A673 (cell line): Measurements from ENCODE around the gene ACTN2. TPM values are rescaled to one million over a fixed set of nuclear protein-coding genes. Genes with fewer than 3 reads are reported as not detected.

ENCODE experiments used
- BruUV-seq: library from RNA; stranded (reverse); fragments of 400-500 nt; replicated peaks from 2 replicates; lab custom pipeline; 2021; lab: Mats Ljungman, UMichigan
- CTCF ChIA-PET: fragments of 300-600 bp; sonication (Branson Sonifier 250); formaldehyde crosslinking; loops from one replicate; lab custom pipeline; 2022; ENCODE audit warnings: antibody characterized with exemption; lab: Charles Lee
- POLR2A ChIA-PET: fragments of 300-600 bp; sonication (Branson Sonifier 250); formaldehyde crosslinking; loops from one replicate; lab custom pipeline; 2022; ENCODE audit warnings: antibody characterized with exemption; ENCODE audit not compliant: low non-redundant PET; lab: Charles Lee
- DNase-seq: peaks from one replicate; pipeline ENCODE4 v3.0.0-alpha.2; 2015; ENCODE audit warnings: low spot score
- H3K27ac ChIP-seq: fragments of 200-600 bp; sonication (generic); 2 replicates; pipeline ENCODE4 v1.5.1; 2016; ENCODE audit warnings: mixed run types, low read depth, mild to moderate bottlenecking, mixed read lengths, antibody characterized with exemption, low read length; ENCODE audit not compliant: poor library complexity, severe bottlenecking
- H3K27me3 ChIP-seq: fragments of 200-600 bp; sonication (generic); replicated peaks from 2 replicates; pipeline ENCODE4 v1.6.1; 2017; ENCODE audit warnings: mixed run types, low read depth, mild to moderate bottlenecking, mixed read lengths, antibody characterized with exemption, low read length; ENCODE audit not compliant: insufficient read depth, poor library complexity
- H3K36me3 ChIP-seq: fragments of 200-600 bp; sonication (generic); 2 replicates; pipeline ENCODE4 v1.6.1; 2016; ENCODE audit warnings: mixed run types, mild to moderate bottlenecking, mixed read lengths, antibody characterized with exemption, low read length; ENCODE audit not compliant: insufficient read depth, poor library complexity, severe bottlenecking
- H3K4me1 ChIP-seq: fragments of 200-600 bp; sonication (generic); 2 replicates; pipeline ENCODE4 v1.6.1; 2017; ENCODE audit warnings: mixed run types, mild to moderate bottlenecking, mixed read lengths, antibody characterized with exemption, low read length; ENCODE audit not compliant: insufficient read depth, poor library complexity, severe bottlenecking
- H3K4me3 ChIP-seq: fragments of 200-600 bp; sonication (generic); 2 replicates; pipeline ENCODE4 v1.5.1; 2016; ENCODE audit warnings: low read depth, mixed run types, mild to moderate bottlenecking, mixed read lengths, low read length; ENCODE audit not compliant: poor library complexity, severe bottlenecking
- H3K9me3 ChIP-seq: fragments of 200-600 bp; sonication (generic); 2 replicates; pipeline ENCODE4 v1.6.1; 2016; ENCODE audit warnings: mixed run types, low read depth, mild to moderate bottlenecking, mixed read lengths, antibody characterized with exemption, low read length; ENCODE audit not compliant: poor library complexity, severe bottlenecking
- CTCF ChIP-seq: fragments of 300-800, 200-600 bp; sonication (generic); conservative IDR thresholded peaks from 2 replicates; pipeline ENCODE4 v1.5.1; 2017; ENCODE audit warnings: low read depth, mild to moderate bottlenecking, antibody characterized with exemption, low read length, moderate library complexity, mixed read lengths
- EZH2 ChIP-seq: fragments of 200-600 bp; sonication (generic); IDR thresholded peaks from 2 replicates; pipeline ENCODE4 v1.6.1; 2017; ENCODE audit warnings: borderline replicate concordance, low read depth, mild to moderate bottlenecking, mixed read lengths, antibody characterized with exemption, low read length; ENCODE audit not compliant: poor library complexity, severe bottlenecking
- intact Hi-C: fragments of 100-400 bp; cut with micrococcal nuclease; formaldehyde crosslinking; loops from one replicate; pipeline ENCODE4 v1.10.0; 2022; ENCODE audit not compliant: unreplicated experiment
- total RNA-seq: library from RNA; stranded (reverse); gene quantifications from 2 replicates; pipeline ENCODE4 v1.2.3, GENCODE V29; 2021

ACTN2 gene
- total RNA-seq, 1 experiment from 2014 or later, result 39.4 TPM

GRCh38 chr1:236746785-236747184 lies 60.5 kb downstream of the ACTN2 start:
- Histone ChIP-seq H3K27me3 (no peaks in the 10 kb centered on the region), H3K4me1 (no peaks in the 10 kb centered on the region), H3K36me3 (peaks cover 76% of the 10 kb centered on the region), H3K9me3 (no peaks in the 10 kb centered on the region), H3K27ac (no peak overlapping the region), H3K4me3 (no peak overlapping the region)
- no peak for TF ChIP-seq EZH2
- intact Hi-C loops, result no loop called here
- CTCF ChIA-PET, result no interaction called here
- no peak for DNase-seq
- BruUV-seq, result no TSS peak
- POLR2A ChIA-PET, result no interaction called here

GRCh38 chr1:236747311-236747985 lies 61.1 kb downstream of the ACTN2 start:
- intact Hi-C loops, result no loop called here
- no peaks in the 10 kb centered on the region for H3K9me3 ChIP-seq
- peaks cover 76% of the 10 kb centered on the region for H3K36me3 ChIP-seq
- BruUV-seq, result no TSS peak
- H3K27ac ChIP-seq, result no peak overlapping the region
- TF ChIP-seq EZH2 (no peak), CTCF (no peak)
- no peaks in the 10 kb centered on the region for H3K27me3 ChIP-seq
- no peak overlapping the region for H3K4me3 ChIP-seq
- ChIA-PET POLR2A (no interaction called here), CTCF (no interaction called here)
- H3K4me1 ChIP-seq, result no peaks in the 10 kb centered on the region
- DNase-seq, result no peak

- ChIA-PET POLR2A (no interaction called here), CTCF (no interaction called here)
- DNase-seq, result no peak
- H3K9me3 ChIP-seq, result no peaks in the 10 kb centered on the region
- H3K4me3 ChIP-seq, result no peak overlapping the region
- no peaks in the 10 kb centered on the region for H3K4me1 ChIP-seq
- no TSS peak for BruUV-seq
- 0 out of 2 replicates have a peak, but pooled peaks have one; percentile 17 for TF ChIP-seq CTCF
- TF ChIP-seq EZH2, result no peak
- no peak overlapping the region for H3K27ac ChIP-seq
- peaks cover 73% of the 10 kb centered on the region for H3K36me3 ChIP-seq
- H3K27me3 ChIP-seq, result no peaks in the 10 kb centered on the region
- intact Hi-C loops, result no loop called here
Observed at GRCh38 chr1:236748268-236748870, 62.1 kb downstream of the ACTN2 start.
